ENCODE results near the gene SPC25.

DNA sequence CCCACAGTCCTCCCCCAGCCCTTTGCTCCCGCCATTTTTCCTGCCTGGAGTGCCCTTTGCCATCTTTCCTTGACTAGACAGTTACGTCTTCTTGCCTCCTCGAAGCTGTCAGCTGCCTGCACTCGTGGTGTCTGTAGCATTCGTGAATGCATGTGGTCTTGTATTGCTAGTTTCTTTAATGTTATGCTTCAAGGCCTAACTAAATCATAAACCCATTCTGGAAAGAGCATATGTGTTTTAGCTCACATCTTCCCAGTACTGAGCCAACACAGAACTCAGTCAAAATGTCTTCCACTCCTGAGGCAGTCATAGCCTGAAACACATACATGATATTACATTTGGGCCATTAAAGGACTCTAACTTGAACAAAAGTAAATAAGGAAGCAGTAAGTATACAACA, 35.6 kb downstream of the SPC25 start:
- TF ChIP-seq, protein P1, sequence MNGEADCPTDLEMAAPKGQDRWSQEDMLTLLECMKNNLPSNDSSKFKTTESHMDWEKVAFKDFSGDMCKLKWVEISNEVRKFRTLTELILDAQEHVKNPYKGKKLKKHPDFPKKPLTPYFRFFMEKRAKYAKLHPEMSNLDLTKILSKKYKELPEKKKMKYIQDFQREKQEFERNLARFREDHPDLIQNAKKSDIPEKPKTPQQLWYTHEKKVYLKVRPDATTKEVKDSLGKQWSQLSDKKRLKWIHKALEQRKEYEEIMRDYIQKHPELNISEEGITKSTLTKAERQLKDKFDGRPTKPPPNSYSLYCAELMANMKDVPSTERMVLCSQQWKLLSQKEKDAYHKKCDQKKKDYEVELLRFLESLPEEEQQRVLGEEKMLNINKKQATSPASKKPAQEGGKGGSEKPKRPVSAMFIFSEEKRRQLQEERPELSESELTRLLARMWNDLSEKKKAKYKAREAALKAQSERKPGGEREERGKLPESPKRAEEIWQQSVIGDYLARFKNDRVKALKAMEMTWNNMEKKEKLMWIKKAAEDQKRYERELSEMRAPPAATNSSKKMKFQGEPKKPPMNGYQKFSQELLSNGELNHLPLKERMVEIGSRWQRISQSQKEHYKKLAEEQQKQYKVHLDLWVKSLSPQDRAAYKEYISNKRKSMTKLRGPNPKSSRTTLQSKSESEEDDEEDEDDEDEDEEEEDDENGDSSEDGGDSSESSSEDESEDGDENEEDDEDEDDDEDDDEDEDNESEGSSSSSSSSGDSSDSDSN (IDR thresholded peaks at IDR 0.05; ENCODE audit: borderline replicate concordance in 1 of 2, low read depth in 2 of 2, low read length in 2 of 2): no peak
- no peak for TF ChIP-seq SIX5 (IDR thresholded peaks at IDR 0.05; ENCODE audit: borderline replicate concordance in 1 of 2, insufficient read depth in 1 of 2, low read depth in 1 of 2, low read length in 2 of 2)

Data from K562 (cell line).